GM20431 (cell line): ENCODE measurements around the gene PRM2.

ENCODE experiments used
- in situ Hi-C: fragments of 300-500 bp; cut with MseI, MboI; formaldehyde crosslinking; loops from one replicate; pipeline ENCODE4 v1.15.0; 2020; ENCODE audit warnings: low sequenced_read_pairs; ENCODE audit not compliant: unreplicated experiment

The PRM2 gene

GRCh38 chr16:11251525-11252481 is 24.5 kb downstream of the PRM2 start:
- in situ Hi-C loops: loop anchor here (10.0 kb wide), 1 partner anchor 277 kb away; no protein-coding TSS in a partner anchor

GRCh38 chr16:11250786-11251524 is 25.3 kb downstream of the PRM2 start:
- in situ Hi-C loops: loop anchor here (10.0 kb wide), 1 partner anchor 276 kb away; no protein-coding TSS in a partner anchor

- in situ Hi-C loops: loop anchor here (10.0 kb wide), 1 partner anchor 275 kb away; no protein-coding TSS in a partner anchor
Measured at GRCh38 chr16:11250091-11250785, 26.0 kb downstream of the PRM2 start.

GRCh38 chr16:11249233-11250061 is 26.8 kb downstream of the PRM2 start:
- in situ Hi-C loops: loop anchor here (10.0 kb wide), 1 partner anchor 275 kb away; no protein-coding TSS in a partner anchor

- in situ Hi-C loops: no loop called here
Measured at GRCh38 chr16:11248133-11248532, 28.1 kb downstream of the PRM2 start.

GRCh38 chr16:11245988-11246387 is 30.3 kb downstream of the PRM2 start:
- in situ Hi-C loops: no loop called here

- in situ Hi-C loops: no loop called here
Measured at GRCh38 chr16:11245222-11245737, 31.0 kb downstream of the PRM2 start.

- in situ Hi-C loops: no loop called here
Measured at GRCh38 chr16:11242658-11243057, 33.6 kb downstream of the PRM2 start.

GRCh38 chr16:11241480-11242204 is 34.6 kb downstream of the PRM2 start:
- in situ Hi-C loops: no loop called here

GRCh38 chr16:11240636-11241473 is 35.4 kb downstream of the PRM2 start:
- in situ Hi-C loops: no loop called here

GRCh38 chr16:11239644-11240632 is 36.3 kb downstream of the PRM2 start:
- in situ Hi-C loops: no loop called here

- in situ Hi-C loops: no loop called here
Measured at GRCh38 chr16:11238272-11239202, 37.7 kb downstream of the PRM2 start.

GRCh38 chr16:11236461-11237254 is 39.6 kb downstream of the PRM2 start:
- in situ Hi-C loops: no loop called here

GRCh38 chr16:11235703-11235991 is 40.6 kb downstream of the PRM2 start:
- in situ Hi-C loops: no loop called here
